Chondrocyte (in vitro differentiated cells): ENCODE measurements around the gene LAMA1. TPM values are rescaled to one million over a fixed set of nuclear protein-coding genes. Genes with fewer than 3 reads are reported as not detected.

Source experiments
- DNase-seq: peaks from one replicate; pipeline ENCODE4 v3.0.0; 2021; ENCODE audit warnings: mixed read lengths, low spot score
- H3K27ac Mint-ChIP-seq: one replicate; pipeline ENCODE4 v1.8.0; 2021; ENCODE audit warnings: mild to moderate bottlenecking, moderate library complexity, mixed read lengths; ENCODE audit not compliant: unreplicated experiment
- H3K27me3 Mint-ChIP-seq: 2 replicates; pipeline ENCODE4 v1.8.0; 2021; ENCODE audit warnings: low read depth, mixed read lengths
- H3K36me3 Mint-ChIP-seq: 2 replicates; pipeline ENCODE4 v1.8.0; 2021; ENCODE audit warnings: low read depth, mixed read lengths
- H3K4me1 Mint-ChIP-seq: 2 replicates; pipeline ENCODE4 v1.8.0; 2021; ENCODE audit warnings: low read depth, mild to moderate bottlenecking, mixed read lengths
- H3K4me3 Mint-ChIP-seq: one replicate; pipeline ENCODE4 v1.8.0; 2021; ENCODE audit warnings: mild to moderate bottlenecking, moderate library complexity, mixed read lengths; ENCODE audit not compliant: unreplicated experiment
- H3K9me3 Mint-ChIP-seq: 2 replicates; pipeline ENCODE4 v1.8.0; 2021; ENCODE audit warnings: low read depth, mixed read lengths
- total RNA-seq: library from RNA; stranded (reverse); gene quantifications from 3 replicates; pipeline ENCODE4 v1.2.1, GENCODE V29; 2021
- TF ChIP-seq, protein P1 (sequence below): fragments of 200-600 bp; sonication (generic); IDR thresholded peaks from 2 replicates; pipeline ENCODE4 v1.5.0; 2021; ENCODE audit warnings: antibody characterized with exemption, mild to moderate bottlenecking, moderate library complexity

Gene LAMA1
- total RNA-seq, 1 donor from 2014 or later, result 2.3 TPM

DNA sequence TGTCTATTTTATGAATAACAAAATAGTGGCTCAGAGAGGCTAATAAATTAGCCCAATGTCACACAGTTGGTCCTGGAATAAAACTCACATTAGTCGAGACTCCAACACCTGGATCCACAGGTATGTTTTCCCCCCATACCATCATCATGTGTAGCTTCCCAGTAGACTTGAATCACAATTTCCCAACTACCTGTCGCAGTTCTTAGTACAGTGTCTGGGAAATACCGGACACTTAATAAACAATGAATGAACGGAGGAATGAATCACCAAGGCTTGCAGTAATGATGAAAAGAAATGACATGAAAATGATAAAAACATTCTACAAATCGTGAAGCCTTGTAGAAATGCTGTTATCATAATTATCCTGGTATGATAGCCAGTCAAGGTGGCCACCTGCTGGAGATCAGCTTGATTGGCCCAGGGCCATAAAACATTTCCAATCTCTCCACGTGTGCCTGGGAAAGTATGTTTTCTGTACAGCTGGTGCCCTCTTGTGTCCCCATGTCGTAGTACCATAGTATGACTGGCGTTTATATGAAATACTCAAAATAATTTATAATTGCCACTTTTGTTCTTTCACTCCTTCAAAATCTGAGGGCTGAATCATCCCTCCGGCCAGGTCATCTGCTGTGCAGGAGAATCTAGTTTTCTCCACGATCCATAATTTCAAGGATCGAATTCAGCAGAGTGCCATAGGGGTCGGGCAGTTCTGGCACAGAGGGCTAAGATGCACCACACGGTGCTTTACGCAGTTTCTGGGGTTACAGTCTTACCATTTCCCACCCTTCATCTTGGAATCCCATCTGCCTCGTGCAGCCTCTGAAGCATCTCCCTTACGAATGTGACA lies 95.4 kb downstream of the LAMA1 start:
- no peaks in the 10 kb centered on the region for H3K9me3 Mint-ChIP-seq
- H3K27me3 Mint-ChIP-seq, result no peaks in the 10 kb centered on the region
- no peak for DNase-seq
- peaks cover 6% of the 10 kb centered on the region for H3K4me1 Mint-ChIP-seq
- H3K27ac Mint-ChIP-seq, result peak overlapping the region; percentile 59
- no peak overlapping the region for H3K4me3 Mint-ChIP-seq
- TF ChIP-seq, protein P1, sequence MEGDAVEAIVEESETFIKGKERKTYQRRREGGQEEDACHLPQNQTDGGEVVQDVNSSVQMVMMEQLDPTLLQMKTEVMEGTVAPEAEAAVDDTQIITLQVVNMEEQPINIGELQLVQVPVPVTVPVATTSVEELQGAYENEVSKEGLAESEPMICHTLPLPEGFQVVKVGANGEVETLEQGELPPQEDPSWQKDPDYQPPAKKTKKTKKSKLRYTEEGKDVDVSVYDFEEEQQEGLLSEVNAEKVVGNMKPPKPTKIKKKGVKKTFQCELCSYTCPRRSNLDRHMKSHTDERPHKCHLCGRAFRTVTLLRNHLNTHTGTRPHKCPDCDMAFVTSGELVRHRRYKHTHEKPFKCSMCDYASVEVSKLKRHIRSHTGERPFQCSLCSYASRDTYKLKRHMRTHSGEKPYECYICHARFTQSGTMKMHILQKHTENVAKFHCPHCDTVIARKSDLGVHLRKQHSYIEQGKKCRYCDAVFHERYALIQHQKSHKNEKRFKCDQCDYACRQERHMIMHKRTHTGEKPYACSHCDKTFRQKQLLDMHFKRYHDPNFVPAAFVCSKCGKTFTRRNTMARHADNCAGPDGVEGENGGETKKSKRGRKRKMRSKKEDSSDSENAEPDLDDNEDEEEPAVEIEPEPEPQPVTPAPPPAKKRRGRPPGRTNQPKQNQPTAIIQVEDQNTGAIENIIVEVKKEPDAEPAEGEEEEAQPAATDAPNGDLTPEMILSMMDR, result peak; percentile 80
- H3K36me3 Mint-ChIP-seq, result no peaks in the 10 kb centered on the region

DNA sequence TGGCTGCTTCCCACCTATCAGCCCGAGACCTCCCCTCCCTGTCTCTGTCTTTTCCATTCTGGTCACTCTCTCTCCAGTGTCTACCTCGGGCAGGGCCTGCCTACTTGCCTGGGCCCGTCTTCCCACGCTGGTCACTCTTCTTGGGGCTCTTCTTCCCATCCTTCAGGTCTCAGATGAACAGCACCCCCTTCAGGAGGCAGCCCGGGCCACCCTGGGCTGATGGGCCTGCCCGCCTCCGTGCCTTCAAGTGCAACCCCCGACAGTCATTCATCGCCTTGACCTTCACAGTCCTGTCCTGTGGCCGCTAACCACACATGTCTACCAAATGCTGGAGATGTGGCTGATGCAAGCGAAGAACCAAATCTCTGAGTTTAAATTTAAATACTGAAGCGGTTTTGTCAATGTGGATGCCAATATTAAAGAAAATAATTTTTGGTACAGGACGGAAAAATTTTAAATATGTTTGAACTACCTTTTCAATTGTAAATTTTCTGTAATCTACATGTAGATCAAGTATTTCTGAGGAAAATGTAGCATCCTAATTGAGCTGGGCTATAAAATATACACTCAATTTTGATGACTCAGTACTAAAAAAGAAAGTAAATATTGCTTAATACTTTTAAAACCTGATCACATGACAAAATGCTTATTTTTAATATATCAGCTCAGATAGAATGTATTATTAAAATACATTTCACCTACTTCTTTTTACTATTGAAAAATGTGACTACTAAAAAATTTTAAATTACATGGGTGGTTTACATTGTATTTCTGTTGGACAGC lies 96.4 kb downstream of the LAMA1 start:
- no peak for DNase-seq
- Mint-ChIP-seq H3K36me3 (no peaks in the 10 kb centered on the region), H3K4me1 (peaks cover 6% of the 10 kb centered on the region), H3K4me3 (no peak overlapping the region), H3K27ac (no peak overlapping the region), H3K27me3 (no peaks in the 10 kb centered on the region), H3K9me3 (no peaks in the 10 kb centered on the region)
- TF ChIP-seq, protein P1, result peak; percentile 21

DNA sequence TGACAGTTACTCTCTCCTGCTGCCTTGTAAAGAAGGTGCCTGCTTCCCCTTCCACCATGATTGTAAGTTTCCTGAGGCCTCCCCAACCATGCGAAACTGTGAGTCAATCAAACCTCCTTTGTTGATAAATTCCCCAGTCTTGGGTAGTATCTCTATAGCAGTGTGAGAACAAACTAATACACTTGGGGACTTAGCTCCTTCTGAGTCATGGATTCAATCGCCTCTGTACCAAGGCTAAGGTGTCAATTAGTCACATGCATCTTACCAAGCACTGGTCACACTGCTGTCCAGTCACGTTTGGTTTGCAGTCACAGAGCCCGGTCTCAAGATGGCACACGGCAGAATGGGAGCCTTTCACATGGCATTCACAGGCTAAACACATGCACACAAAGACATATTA lies 100.6 kb downstream of the LAMA1 start:
- TF ChIP-seq, protein P1, result no peak
- no peaks in the 10 kb centered on the region for H3K27me3 Mint-ChIP-seq
- H3K27ac Mint-ChIP-seq, result no peak overlapping the region
- no peak for DNase-seq
- H3K4me1 Mint-ChIP-seq, result peaks cover 1% of the 10 kb centered on the region
- no peaks in the 10 kb centered on the region for H3K9me3 Mint-ChIP-seq
- H3K4me3 Mint-ChIP-seq, result no peak overlapping the region
- H3K36me3 Mint-ChIP-seq, result no peaks in the 10 kb centered on the region

DNA sequence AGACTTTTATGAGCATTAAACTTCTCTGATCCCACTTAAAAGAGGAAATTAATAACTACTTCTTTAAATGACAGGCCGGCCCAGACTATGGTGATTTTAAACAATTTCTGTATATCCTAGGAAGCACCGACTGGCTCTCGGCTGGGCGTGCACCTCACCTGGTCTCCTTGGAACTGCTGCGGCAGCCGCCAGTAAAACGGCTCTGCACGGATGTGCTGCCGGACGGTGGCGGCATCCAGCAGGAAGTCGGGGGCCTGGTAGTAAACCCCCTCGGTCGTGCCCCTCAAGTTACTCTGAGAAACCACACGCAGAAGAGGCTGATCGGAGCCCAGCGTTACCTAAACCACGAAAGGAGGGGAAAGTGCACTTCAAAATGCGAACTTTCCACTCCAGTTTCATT lies 106.5 kb downstream of the LAMA1 start:
- TF ChIP-seq, protein P1, result no peak
- H3K9me3 Mint-ChIP-seq, result no peaks in the 10 kb centered on the region
- H3K4me1 Mint-ChIP-seq, result peaks cover 3% of the 10 kb centered on the region
- no peak for DNase-seq
- no peak overlapping the region for H3K27ac Mint-ChIP-seq
- no peaks in the 10 kb centered on the region for H3K27me3 Mint-ChIP-seq
- H3K4me3 Mint-ChIP-seq, result no peak overlapping the region
- no peaks in the 10 kb centered on the region for H3K36me3 Mint-ChIP-seq

DNA sequence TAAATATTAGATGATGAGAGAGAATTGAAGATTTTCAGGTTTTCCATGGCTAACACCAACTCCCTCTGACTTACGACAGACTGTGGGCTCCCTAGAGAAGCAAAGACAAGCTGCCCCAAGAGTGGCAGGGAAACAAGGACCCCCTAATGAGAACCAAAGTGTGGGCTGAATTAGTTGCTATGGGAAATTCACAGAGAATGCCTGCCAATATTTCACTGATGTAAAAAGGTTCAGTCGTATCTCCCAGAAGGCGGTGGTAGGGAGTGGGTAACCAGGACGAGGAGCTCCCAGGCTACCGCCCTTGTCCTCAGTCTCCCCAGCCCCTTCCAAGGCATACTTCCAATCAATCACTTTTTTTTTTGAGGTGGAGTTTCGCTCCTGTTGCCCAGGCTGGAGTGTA lies 113.6 kb downstream of the LAMA1 start:
- TF ChIP-seq, protein P1, result no peak
- Mint-ChIP-seq H3K9me3 (no peaks in the 10 kb centered on the region), H3K27ac (no peak overlapping the region), H3K36me3 (no peaks in the 10 kb centered on the region), H3K4me3 (no peak overlapping the region), H3K4me1 (no peaks in the 10 kb centered on the region), H3K27me3 (peaks cover 5% of the 10 kb centered on the region)
- DNase-seq, result no peak
